ENCODE measurements around the gene GGTLC1. TPM values are rescaled to one million over a fixed set of nuclear protein-coding genes. Genes with fewer than 3 reads are reported as not detected.

GGTLC1 gene
- total and polyA plus RNA-seq, 2 donors = not detected

GRCh38 chr20:23937303-23938117 is 51.1 kb downstream of the GGTLC1 start:
- Histone ChIP-seq H3K27me3 (ENCODE audit: control insufficient read depth in 2 of 2, insufficient read depth in 1 of 2, low read length in 1 of 2) (no peaks in the 10 kb centered on the region), H3K4me3 (ENCODE audit: low read length in 2 of 2) (no peak overlapping the region), H3K9me3 (ENCODE audit: control insufficient read depth in 2 of 2, insufficient read depth in 1 of 2, low read length in 1 of 2) (peaks cover 2 to 16% of the 10 kb centered on the region in 2 donors), H3K27ac (ENCODE audit: low read depth in 1 of 2, low read length in 1 of 2) (no peak overlapping the region), H3K4me1 (ENCODE audit: control insufficient read depth in 2 of 2, insufficient read depth in 2 of 2, low read length in 2 of 2) (no peaks in the 10 kb centered on the region), H3K36me3 (ENCODE audit: control insufficient read depth in 2 of 2, insufficient read depth in 2 of 2, low read length in 1 of 2) (no peaks in the 10 kb centered on the region)
- WGBS = 0% methylated on average over 3 of the region's 3 CpGs
- DNase-seq (ENCODE audit: low read depth in 6 of 9, low spot score in 9 of 9) = peak in 7 of 9 donors; percentile 25 to 73 (median 60)

Other genes starting within 250 kb of the GGTLC1 start
- 2.5 TPM for gene CST1, start 237.8 kb downstream of the GGTLC1 start, total RNA-seq
- gene CST1, start 237.8 kb downstream of the GGTLC1 start, polyA plus RNA-seq = 25.9 TPM
- gene CST2, start 162.1 kb downstream of the GGTLC1 start, total RNA-seq = 0.94 TPM
- 12.7 TPM for gene CST2, start 162.1 kb downstream of the GGTLC1 start, polyA plus RNA-seq
- gene CST5, start 109.0 kb downstream of the GGTLC1 start, total RNA-seq = not detected
- 0.98 TPM for gene CST5, start 109.0 kb downstream of the GGTLC1 start, polyA plus RNA-seq